Measurements from ENCODE around the gene TCHHL1. TPM values are rescaled to one million over a fixed set of nuclear protein-coding genes. Genes with fewer than 3 reads are reported as not detected.

The TCHHL1 gene
- total and polyA plus RNA-seq, 8 donors, result 0.18 TPM; not detected in 7

DNA sequence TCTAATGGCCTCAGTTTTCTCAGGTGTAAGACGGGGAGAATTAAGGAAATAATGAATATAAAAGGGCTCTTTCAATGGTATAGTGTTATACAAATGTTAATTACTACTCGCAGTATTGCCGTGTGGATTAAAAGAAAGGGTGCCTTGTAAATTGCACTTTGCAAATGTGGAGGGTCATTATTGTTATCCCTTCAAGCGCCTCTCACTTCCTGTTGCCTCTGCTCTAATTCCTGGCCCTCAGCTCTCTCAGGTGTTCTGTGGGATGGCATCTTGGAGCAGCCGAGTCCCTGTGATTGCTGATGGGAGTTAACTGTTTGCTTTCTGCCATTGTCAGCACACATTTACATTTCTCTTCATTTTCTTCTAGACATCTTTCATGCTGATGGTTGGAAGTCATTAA, 45.0 kb downstream of the TCHHL1 start:
- H3K4me1 ChIP-seq, result peaks cover 20 to 35% (median 21%) of the 10 kb centered on the region in 4 donors
- H3K27me3 ChIP-seq, result no peaks in the 10 kb centered on the region
- no peak overlapping the region for H3K4me3 ChIP-seq
- no peaks in the 10 kb centered on the region for H3K9me3 ChIP-seq
- H3K36me3 ChIP-seq, result no peaks in the 10 kb centered on the region
- no peak overlapping the region for H3K27ac ChIP-seq
- intact Hi-C loops (cut with DNase I; ENCODE audit: low total_unique reads), result no loop called here
- DNase-seq, result peak in 1 of 2 donors; percentile 52
- TF ChIP-seq POLR2A (IDR thresholded peaks at IDR 0.05) (no peak), POLR2AphosphoS5 (IDR thresholded peaks at IDR 0.05) (no peak), EP300 (IDR thresholded peaks at IDR 0.05) (no peak)
- TF ChIP-seq, protein P1, sequence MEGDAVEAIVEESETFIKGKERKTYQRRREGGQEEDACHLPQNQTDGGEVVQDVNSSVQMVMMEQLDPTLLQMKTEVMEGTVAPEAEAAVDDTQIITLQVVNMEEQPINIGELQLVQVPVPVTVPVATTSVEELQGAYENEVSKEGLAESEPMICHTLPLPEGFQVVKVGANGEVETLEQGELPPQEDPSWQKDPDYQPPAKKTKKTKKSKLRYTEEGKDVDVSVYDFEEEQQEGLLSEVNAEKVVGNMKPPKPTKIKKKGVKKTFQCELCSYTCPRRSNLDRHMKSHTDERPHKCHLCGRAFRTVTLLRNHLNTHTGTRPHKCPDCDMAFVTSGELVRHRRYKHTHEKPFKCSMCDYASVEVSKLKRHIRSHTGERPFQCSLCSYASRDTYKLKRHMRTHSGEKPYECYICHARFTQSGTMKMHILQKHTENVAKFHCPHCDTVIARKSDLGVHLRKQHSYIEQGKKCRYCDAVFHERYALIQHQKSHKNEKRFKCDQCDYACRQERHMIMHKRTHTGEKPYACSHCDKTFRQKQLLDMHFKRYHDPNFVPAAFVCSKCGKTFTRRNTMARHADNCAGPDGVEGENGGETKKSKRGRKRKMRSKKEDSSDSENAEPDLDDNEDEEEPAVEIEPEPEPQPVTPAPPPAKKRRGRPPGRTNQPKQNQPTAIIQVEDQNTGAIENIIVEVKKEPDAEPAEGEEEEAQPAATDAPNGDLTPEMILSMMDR (IDR thresholded peaks at IDR 0.05), result no peak
- 53 to 65% (median 61%) methylated on average over 5 of the region's 5 CpGs for WGBS, 5 donors

DNA sequence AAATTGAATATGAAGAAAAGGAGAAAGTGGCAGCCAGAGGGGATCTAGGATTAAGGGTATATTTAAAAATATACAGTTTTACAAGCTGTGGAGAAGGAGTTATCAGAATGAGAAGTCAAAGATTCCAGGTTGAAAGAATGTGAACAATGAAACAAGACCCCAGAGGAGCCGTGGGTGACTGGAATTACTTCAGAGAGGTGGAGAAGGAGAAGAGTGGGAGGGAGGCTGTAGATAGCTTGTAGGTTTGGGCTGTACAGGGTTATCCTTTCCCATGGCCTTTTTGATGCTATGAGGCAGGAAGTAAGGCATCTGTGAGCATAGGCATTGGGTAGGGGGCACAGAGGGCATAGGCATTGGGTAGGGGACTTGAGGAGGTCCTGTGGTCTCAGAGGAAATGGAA, 46.8 kb downstream of the TCHHL1 start:
- no peak overlapping the region for H3K27ac ChIP-seq
- TF ChIP-seq POLR2AphosphoS5 (IDR thresholded peaks at IDR 0.05) (no peak), POLR2A (IDR thresholded peaks at IDR 0.05) (no peak), EP300 (IDR thresholded peaks at IDR 0.05) (no peak)
- H3K9me3 ChIP-seq, result no peaks in the 10 kb centered on the region
- no peak for DNase-seq
- peaks cover 9 to 35% (median 16%) of the 10 kb centered on the region in 4 donors for H3K4me1 ChIP-seq
- no peaks in the 10 kb centered on the region for H3K36me3 ChIP-seq
- 60 to 80% (median 71%) methylated on average over 1 of the region's 1 CpG for WGBS, 5 donors
- H3K27me3 ChIP-seq, result no peaks in the 10 kb centered on the region
- no peak overlapping the region for H3K4me3 ChIP-seq
- intact Hi-C loops (cut with DNase I; ENCODE audit: low total_unique reads), result no loop called here

- Histone ChIP-seq H3K27ac (peak overlapping the region in 3 of 5 donors; percentile 36 to 99 (median 96)), H3K9me3 (no peaks in the 10 kb centered on the region), H3K27me3 (no peaks in the 10 kb centered on the region), H3K4me1 (peaks cover 14 to 36% (median 22%) of the 10 kb centered on the region in 4 donors), H3K4me3 (no peak overlapping the region), H3K36me3 (no peaks in the 10 kb centered on the region)
- no peak for TF ChIP-seq POLR2A (IDR thresholded peaks at IDR 0.05)
- TF ChIP-seq, protein P1 (IDR thresholded peaks at IDR 0.05), result no peak
- no peak for TF ChIP-seq EP300 (IDR thresholded peaks at IDR 0.05)
- TF ChIP-seq POLR2AphosphoS5 (IDR thresholded peaks at IDR 0.05), result peak in 1 of 3 donors; percentile 36
- intact Hi-C loops (cut with DNase I; ENCODE audit: low total_unique reads), result no loop called here
- WGBS, 5 donors, result 26 to 41% (median 32%) methylated on average over 1 of the region's 1 CpG
- peak in 1 of 2 donors; percentile 67 for DNase-seq
Measured at GRCh38 chr1:152039886-152040285, 49.0 kb downstream of the TCHHL1 start.

GRCh38 chr1:152039461-152039860, 49.4 kb downstream of the TCHHL1 start:
- 70 to 94% (median 85%) methylated on average over 1 of the region's 1 CpG for WGBS, 5 donors
- Histone ChIP-seq H3K27me3 (no peaks in the 10 kb centered on the region), H3K27ac (peak overlapping the region in 3 of 5 donors; percentile 36 to 99 (median 96)), H3K36me3 (no peaks in the 10 kb centered on the region), H3K9me3 (no peaks in the 10 kb centered on the region), H3K4me1 (peaks cover 16 to 40% (median 26%) of the 10 kb centered on the region in 4 donors), H3K4me3 (no peak overlapping the region)
- TF ChIP-seq, protein P1 (IDR thresholded peaks at IDR 0.05), result no peak
- DNase-seq, result no peak
- intact Hi-C loops (cut with DNase I; ENCODE audit: low total_unique reads), result no loop called here

DNA sequence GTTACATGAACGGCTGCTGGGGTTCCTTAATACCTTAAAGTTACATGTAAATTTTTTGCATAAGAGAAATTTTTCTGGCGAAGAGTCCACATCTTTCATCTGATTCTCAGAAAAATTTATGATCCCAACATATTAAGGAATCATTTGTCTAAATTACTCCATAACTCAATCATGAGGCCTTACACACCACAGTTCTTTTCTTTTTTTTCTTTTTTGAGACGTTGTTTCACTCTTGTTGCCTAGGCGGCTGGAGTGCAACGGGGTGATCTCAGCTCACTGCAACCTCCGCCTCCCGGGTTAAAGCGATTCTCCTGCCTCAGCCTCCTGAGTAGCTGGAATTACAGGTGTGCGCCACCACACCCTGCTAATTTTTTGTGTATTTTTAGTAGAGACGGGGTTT, 50.0 kb downstream of the TCHHL1 start:
- H3K27me3 ChIP-seq, result no peaks in the 10 kb centered on the region
- intact Hi-C loops (cut with DNase I; ENCODE audit: low total_unique reads), result no loop called here
- H3K4me3 ChIP-seq, result no peak overlapping the region
- H3K4me1 ChIP-seq, result peaks cover 22 to 46% (median 32%) of the 10 kb centered on the region in 4 donors
- WGBS, 5 donors, result 87 to 94% (median 93%) methylated on average over 10 of the region's 10 CpGs
- DNase-seq, result no peak
- TF ChIP-seq POLR2A (IDR thresholded peaks at IDR 0.05) (no peak), POLR2AphosphoS5 (IDR thresholded peaks at IDR 0.05) (no peak), EP300 (IDR thresholded peaks at IDR 0.05) (no peak)
- TF ChIP-seq, protein P1 (IDR thresholded peaks at IDR 0.05), result no peak
- H3K36me3 ChIP-seq, result peaks cover 0 to 4% (median under 1%) of the 10 kb centered on the region in 4 donors
- H3K9me3 ChIP-seq, result no peaks in the 10 kb centered on the region
- H3K27ac ChIP-seq, result peak overlapping the region in 4 of 5 donors; percentile 93 to 99 (median 96)
